Activated CD4-positive, alpha-beta T cell treated with anti-CD3 and anti-CD28 coated beads, Interleukin-2, amount 10 ng/mL, durations not matched to agents 7 days and 5 days (primary cell): ENCODE measurements around the gene DRD1. TPM values are rescaled to one million over a fixed set of nuclear protein-coding genes. Genes with fewer than 3 reads are reported as not detected.
"Not testable (repeated sequence)": the region's sequence is repeated elsewhere in the genome, so short reads cannot be mapped to it uniquely, and the experiment has no call there.

Experiments
- CTCF ChIA-PET: fragments of 350-600 bp; sonication (Branson Sonifier 250); formaldehyde crosslinking; loops from one replicate; lab custom pipeline; 2021; ENCODE audit warnings: antibody characterized with exemption; lab: Charles Lee
- POLR2A ChIA-PET: fragments of 350-600 bp; sonication (Branson Sonifier 250); formaldehyde crosslinking; loops from one replicate; lab custom pipeline; 2021; ENCODE audit warnings: antibody characterized with exemption; lab: Charles Lee
- DNase-seq: peaks from one replicate; pipeline ENCODE4 v3.0.0-alpha.2; 2020
- H3K27ac Mint-ChIP-seq: one replicate; pipeline ENCODE4 v1.8.0; 2021; ENCODE audit warnings: mild to moderate bottlenecking, moderate library complexity, mixed read lengths
- H3K27me3 Mint-ChIP-seq: one replicate; pipeline ENCODE4 v1.8.0; 2021; ENCODE audit warnings: mixed read lengths
- H3K36me3 Mint-ChIP-seq: one replicate; pipeline ENCODE4 v1.8.0; 2021; ENCODE audit warnings: low read depth, mixed read lengths
- H3K4me1 Mint-ChIP-seq: one replicate; pipeline ENCODE4 v1.8.0; 2021; ENCODE audit warnings: mixed read lengths
- H3K4me3 Mint-ChIP-seq: one replicate; pipeline ENCODE4 v1.8.0; 2021; ENCODE audit warnings: mild to moderate bottlenecking, moderate library complexity, mixed read lengths
- H3K9me3 Mint-ChIP-seq: one replicate; pipeline ENCODE4 v1.8.0; 2021; ENCODE audit warnings: mixed read lengths
- total RNA-seq, 2 experiments: library from RNA; stranded (reverse); gene quantifications; one replicate each; pipeline ENCODE4 v1.2.3, GENCODE V29; 2021

DRD1 gene
- total RNA-seq, 2 experiments from 2014 or later: not detected

DNA sequence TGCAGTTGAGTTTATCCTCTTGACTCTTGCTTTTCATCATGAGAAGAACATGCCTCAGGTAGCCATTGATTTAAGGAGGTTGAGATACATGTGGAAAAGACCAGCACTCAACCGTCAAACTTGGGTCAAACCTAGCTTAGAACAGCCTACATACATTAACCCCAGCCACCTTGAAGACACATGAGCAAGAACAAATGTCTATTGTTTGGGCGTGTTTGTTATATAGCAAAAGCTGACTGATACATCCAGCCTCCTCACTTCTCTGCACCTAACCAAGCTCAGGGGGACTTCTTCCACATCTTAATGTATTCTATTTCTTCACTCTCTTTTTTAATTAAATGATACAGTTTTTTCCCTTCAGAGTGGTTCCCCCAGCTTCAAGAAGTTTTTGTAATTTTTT, 28.7 kb downstream of the DRD1 start:
- peaks cover 8% of the 10 kb centered on the region for H3K9me3 Mint-ChIP-seq
- no peaks in the 10 kb centered on the region for H3K36me3 Mint-ChIP-seq
- H3K27me3 Mint-ChIP-seq: peaks cover 28% of the 10 kb centered on the region
- H3K4me1 Mint-ChIP-seq: no peaks in the 10 kb centered on the region
- DNase-seq: no peak
- ChIA-PET POLR2A (no interaction called here), CTCF (interaction anchor here (1.0 to 1.7 kb wide), 2 partner anchors 9 to 13 kb away, joined by 4 to 5 read pairs; no protein-coding TSS in a partner anchor)
- no peak overlapping the region for H3K4me3 Mint-ChIP-seq
- H3K27ac Mint-ChIP-seq: no peak overlapping the region

GRCh38 chr5:175410926-175411325, 33.1 kb downstream of the DRD1 start:
- ChIA-PET POLR2A (no interaction called here), CTCF (no interaction called here)
- no peak for DNase-seq
- H3K27me3 Mint-ChIP-seq: peaks cover 26% of the 10 kb centered on the region
- H3K36me3 Mint-ChIP-seq: no peaks in the 10 kb centered on the region
- peaks cover 8% of the 10 kb centered on the region for H3K9me3 Mint-ChIP-seq
- no peak overlapping the region for H3K27ac Mint-ChIP-seq
- H3K4me1 Mint-ChIP-seq: no peaks in the 10 kb centered on the region
- H3K4me3 Mint-ChIP-seq: no peak overlapping the region

- Mint-ChIP-seq H3K9me3 (peaks cover 3% of the 10 kb centered on the region), H3K4me3 (no peak overlapping the region)
These were observed 37.7 kb downstream of the DRD1 start for GRCh38 chr5:175406300-175406699.

GRCh38 chr5:175397590-175398297, 46.2 kb downstream of the DRD1 start:
- H3K9me3 Mint-ChIP-seq, H3K4me3 Mint-ChIP-seq, CTCF ChIA-PET, H3K4me1 Mint-ChIP-seq, H3K27me3 Mint-ChIP-seq, DNase-seq, H3K27ac Mint-ChIP-seq, H3K36me3 Mint-ChIP-seq, POLR2A ChIA-PET: not testable (repeated sequence)

More at GRCh38 chr5:175406300-175406699, 37.7 kb downstream of the DRD1 start:
- H3K27ac Mint-ChIP-seq: no peak overlapping the region
- H3K27me3 Mint-ChIP-seq: peaks cover 6% of the 10 kb centered on the region
- POLR2A ChIA-PET: no interaction called here
- H3K36me3 Mint-ChIP-seq: no peaks in the 10 kb centered on the region
- DNase-seq: no peak
- H3K4me1 Mint-ChIP-seq: no peaks in the 10 kb centered on the region
- CTCF ChIA-PET: interaction anchor here (2.1 kb wide), 1 partner anchor 9 kb away, joined by 5 read pairs; no protein-coding TSS in a partner anchor

DNA sequence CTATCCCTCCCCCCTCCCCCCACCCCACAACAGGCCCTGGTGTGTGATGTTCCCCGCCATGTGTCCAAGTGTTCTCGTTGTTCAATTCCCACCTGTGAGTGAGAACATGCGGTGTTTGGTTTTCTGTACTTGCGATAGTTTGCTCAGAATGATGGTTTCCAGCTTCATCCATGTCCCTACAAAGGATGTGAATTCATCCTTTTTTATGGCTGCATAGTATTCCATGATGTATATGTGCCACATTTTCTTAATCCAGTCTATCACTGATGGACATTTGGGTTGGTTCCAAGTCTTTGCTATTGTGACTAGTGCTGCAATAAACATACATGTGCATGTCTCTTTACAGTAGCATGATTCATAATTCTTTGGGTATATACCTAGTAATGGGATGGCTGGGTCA, 48.6 kb downstream of the DRD1 start:
- H3K4me1 Mint-ChIP-seq, H3K36me3 Mint-ChIP-seq, DNase-seq, H3K9me3 Mint-ChIP-seq, POLR2A ChIA-PET, H3K27ac Mint-ChIP-seq, H3K27me3 Mint-ChIP-seq, H3K4me3 Mint-ChIP-seq: not testable (repeated sequence)
- CTCF ChIA-PET: interaction anchor here (0.6 to 0.7 kb wide), 4 partner anchors 54 to 1672 kb away, joined by 3 to 6 read pairs (median 3); no protein-coding TSS in a partner anchor

GRCh38 chr5:175394601-175395000, 49.4 kb downstream of the DRD1 start:
- Mint-ChIP-seq H3K4me1 (no peaks in the 10 kb centered on the region), H3K36me3 (no peaks in the 10 kb centered on the region), H3K27me3 (no peaks in the 10 kb centered on the region), H3K9me3 (no peaks in the 10 kb centered on the region), H3K4me3 (no peak overlapping the region), H3K27ac (no peak overlapping the region)
- ChIA-PET POLR2A (no interaction called here), CTCF (no interaction called here)
- DNase-seq: no peak

DNA sequence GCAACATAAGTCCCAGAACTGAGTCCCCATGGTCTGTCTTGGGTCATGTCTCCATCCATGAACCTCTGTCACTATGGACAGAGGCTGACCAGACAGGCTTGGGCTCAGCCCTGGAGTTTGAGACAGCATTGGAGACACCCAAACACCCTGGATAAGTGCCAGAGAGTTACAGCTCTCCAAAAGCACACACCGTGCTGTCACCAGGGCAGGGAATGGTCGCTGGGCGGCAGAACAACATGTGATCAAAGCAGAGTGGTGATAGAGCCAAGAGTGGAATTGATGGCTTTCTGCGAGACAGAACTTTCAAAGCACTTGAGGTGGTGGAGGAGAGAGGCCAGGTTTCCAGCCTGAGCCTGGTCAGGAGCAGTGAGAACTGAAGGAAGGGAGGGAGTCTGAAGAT, 50.1 kb downstream of the DRD1 start:
- DNase-seq: no peak
- no peak overlapping the region for H3K27ac Mint-ChIP-seq
- CTCF ChIA-PET: no interaction called here
- H3K9me3 Mint-ChIP-seq: no peaks in the 10 kb centered on the region
- no peaks in the 10 kb centered on the region for H3K4me1 Mint-ChIP-seq
- no peaks in the 10 kb centered on the region for H3K27me3 Mint-ChIP-seq
- H3K36me3 Mint-ChIP-seq: no peaks in the 10 kb centered on the region
- POLR2A ChIA-PET: no interaction called here
- H3K4me3 Mint-ChIP-seq: no peak overlapping the region

DNA sequence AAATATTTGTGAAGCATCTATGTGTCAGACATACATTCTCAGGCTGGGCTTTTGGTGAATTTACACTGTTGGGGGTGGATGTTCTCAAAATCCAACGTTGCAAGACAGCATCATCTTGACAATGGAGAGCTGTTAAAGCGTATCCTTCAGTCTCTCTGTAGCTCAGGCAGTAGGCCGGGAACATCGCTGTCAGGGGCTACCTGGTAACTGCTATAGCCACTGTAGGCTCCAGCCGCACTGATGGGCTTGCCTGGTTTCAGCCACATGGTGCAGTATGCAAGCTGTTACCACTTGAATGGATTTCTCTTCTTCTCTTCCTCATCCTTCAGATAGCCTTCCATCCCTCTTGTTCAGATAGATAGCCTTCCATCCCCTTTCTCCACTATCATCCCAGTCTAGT, 51.7 kb downstream of the DRD1 start:
- CTCF ChIA-PET: no interaction called here
- POLR2A ChIA-PET: no interaction called here
- Mint-ChIP-seq H3K4me3 (no peak overlapping the region), H3K4me1 (no peaks in the 10 kb centered on the region), H3K36me3 (no peaks in the 10 kb centered on the region), H3K27ac (no peak overlapping the region), H3K27me3 (peaks cover 2% of the 10 kb centered on the region), H3K9me3 (no peaks in the 10 kb centered on the region)
- DNase-seq: no peak

GRCh38 chr5:175390352-175391083, 53.5 kb downstream of the DRD1 start:
- DNase-seq: no peak
- ChIA-PET CTCF (no interaction called here), POLR2A (no interaction called here)
- no peaks in the 10 kb centered on the region for H3K9me3 Mint-ChIP-seq
- H3K4me1 Mint-ChIP-seq: no peaks in the 10 kb centered on the region
- peaks cover 2% of the 10 kb centered on the region for H3K27me3 Mint-ChIP-seq
- H3K36me3 Mint-ChIP-seq: no peaks in the 10 kb centered on the region
- H3K27ac Mint-ChIP-seq: no peak overlapping the region
- no peak overlapping the region for H3K4me3 Mint-ChIP-seq

Other genes with a start within 250 kb of the DRD1 start
- gene SFXN1, start 34.4 kb upstream of the DRD1 start, total RNA-seq: 100 to 1,000 TPM; 149 to 163 TPM
- gene HRH2, start 213.9 kb upstream of the DRD1 start, total RNA-seq: 10 to 100 TPM; 21.7 to 25.5 TPM